EH (cell line): ENCODE measurements around the gene LCN1.
A peak's percentile ranks its signal among the peaks of the same experiment; 100 is the strongest.

ENCODE experiments used
- DNase-seq: peaks from one replicate; pipeline ENCODE4 v3.0.0-alpha.2; 2015; ENCODE audit warnings: low read depth

LCN1 gene

DNA sequence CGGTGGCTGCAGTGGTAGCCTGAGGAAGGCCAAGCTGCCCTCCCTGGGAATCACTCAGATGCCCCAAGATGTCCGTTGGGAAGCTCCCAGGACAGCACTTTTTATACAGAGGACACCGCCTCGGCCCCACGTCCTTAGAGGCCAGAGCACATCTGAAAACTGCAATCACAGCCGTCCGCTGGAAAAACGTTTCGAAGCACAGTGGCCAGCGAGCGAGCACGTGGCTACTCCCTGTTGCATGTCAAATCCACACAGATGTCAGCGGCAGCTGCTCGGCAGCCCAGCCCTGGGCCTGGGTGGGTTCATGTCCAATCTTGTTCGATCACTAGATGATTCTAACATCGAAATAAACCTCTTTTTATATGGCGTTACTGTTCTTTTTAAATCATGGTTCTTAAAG, 32.7 kb upstream of the LCN1 start:
- no peak for DNase-seq

DNA sequence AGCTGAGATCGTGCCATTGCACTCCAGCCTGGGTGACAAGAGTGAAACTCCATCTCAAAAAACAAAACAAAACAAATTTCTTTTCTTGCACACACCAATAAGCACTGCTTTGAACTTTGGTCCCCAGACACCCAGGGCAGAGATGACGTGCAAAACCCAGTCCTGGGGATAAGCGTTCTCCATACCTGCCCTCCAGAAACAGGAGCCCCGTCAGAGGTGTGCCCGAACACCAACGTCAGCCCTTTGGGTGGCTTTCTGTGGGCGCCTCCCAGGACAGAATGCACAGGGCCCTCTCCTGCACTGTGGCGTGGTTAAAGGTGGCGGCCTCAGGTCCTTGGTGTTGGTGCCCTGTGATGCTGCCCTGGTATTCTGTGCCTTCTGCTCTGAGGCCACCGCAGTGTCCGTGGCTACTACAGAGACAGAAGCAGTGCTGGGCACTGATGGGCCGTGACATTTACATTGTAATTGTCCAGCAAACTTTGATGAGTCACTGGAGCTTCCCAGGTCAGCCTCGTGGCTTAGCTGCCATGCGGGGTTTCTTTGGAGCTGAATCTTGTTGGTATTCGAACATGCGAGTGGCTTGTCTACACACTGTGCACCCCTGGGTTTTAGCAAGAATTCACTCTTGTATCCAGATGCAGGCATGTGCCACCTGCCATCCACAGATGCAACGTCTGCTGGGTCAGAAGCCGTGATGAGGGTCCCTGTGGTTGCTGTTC, 31.9 kb upstream of the LCN1 start:
- DNase-seq = peak; percentile 10

DNA sequence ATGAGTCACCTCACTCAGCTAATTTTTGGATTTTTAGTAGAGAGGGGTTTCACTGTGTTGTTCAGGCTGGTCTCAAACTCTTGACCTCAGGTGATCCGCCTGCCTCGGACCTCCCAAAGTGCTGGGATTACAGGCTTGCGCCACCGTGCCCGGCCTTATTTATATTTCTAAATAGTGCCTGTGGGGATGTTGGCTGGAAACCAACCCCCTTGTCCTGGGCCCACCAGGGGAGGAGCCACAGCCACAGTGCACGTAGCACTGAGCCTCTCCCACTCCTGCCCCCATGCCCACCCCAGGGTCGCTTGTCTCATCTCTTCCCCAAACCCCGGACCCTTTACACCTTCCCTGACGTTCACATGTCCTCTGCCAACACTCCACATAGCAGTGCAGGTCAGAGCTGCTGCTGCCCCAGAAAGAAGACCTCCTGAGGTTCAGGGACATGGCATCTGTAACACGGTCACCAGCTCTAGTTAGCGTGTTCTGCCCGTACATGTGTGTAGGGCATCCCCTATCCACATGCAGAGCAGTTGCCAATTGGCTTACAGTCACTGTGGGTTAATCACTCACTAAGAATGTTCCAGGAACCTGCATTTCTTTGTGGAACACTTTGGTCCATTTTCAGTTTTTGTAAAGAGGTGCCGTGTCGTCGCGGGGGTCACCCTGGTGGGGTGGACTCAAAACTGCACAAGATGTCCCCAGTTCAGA, 30.9 kb upstream of the LCN1 start:
- DNase-seq = no peak

DNA sequence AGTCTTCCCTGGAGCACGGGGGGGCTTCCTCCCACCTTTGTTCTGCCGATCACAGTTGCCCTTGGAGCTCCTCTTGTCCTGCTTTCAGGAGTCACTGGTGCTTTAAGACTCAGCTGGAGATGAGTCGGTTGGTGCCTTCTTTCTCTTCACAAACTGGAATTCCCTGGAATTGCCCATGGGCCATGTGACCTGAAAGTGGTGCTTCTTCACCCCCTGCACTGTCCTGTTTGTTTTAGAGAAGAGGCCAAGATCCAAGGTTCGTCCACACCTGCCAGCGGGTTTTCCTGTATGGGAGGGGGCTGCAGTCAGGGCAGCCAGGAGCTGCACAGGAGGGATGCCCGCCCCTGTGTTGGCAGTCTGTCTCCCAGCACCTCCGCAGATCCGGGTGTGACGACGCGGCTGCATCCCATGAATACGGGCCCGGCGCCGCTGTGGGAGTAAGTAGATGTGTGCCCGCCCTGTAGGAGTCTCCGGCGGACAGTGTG, 30.2 kb upstream of the LCN1 start:
- no peak for DNase-seq

DNA sequence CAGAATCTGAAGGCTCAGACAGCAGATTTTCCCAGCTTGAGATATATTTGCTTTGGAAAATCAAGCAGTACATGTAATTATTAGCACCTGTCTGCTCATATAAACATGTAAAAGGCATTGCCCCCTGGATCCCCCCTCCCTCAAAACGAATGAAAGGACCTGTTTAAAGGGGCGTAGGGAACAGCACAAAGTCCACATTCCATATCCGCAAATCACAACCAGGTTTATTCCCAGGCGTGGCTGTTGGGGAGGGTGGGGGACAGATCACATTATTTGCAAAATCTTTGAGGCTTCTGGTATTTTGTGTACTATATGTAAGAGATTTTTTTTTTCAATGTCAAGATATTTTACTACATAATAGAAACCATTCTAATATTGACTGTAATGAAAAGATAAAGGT, 29.5 kb upstream of the LCN1 start:
- no peak for DNase-seq

DNA sequence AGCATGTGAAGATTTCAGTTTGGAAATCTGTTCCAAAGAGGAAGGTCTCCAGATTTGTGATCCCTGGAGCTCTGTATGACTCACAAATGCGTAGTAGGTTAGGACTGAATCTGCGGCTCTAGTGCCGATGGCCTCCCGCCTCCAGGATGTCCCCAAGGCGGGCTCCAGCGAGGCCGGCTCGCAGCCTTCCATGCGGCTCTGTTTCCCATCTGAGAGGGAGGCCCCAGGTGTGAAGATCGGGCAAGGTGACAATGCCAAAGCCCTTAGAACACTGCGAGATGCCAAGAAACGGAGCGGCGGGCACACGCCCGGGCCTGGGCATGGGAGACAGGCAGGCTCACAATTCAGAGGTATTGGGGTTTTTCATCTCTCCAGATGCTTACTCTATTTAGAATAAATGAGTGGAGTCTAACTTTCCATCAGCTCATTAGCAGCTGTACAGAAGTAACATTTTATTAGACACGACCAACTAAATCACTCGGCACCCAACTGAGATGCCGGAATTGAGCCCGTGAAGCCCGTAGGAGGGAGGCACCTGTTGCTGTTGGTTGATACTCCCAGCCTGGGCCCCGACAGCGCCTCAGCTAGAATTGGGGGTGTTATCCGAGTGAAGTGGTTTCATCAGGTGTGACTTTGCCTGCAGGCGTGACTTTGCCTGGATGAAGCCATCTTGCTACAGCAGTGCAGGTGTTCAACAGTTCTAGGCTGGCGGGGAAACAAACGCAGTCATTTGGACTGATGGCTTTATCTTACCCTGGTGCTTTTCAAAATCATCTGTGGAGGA, 28.2 kb upstream of the LCN1 start:
- DNase-seq = no peak

DNA sequence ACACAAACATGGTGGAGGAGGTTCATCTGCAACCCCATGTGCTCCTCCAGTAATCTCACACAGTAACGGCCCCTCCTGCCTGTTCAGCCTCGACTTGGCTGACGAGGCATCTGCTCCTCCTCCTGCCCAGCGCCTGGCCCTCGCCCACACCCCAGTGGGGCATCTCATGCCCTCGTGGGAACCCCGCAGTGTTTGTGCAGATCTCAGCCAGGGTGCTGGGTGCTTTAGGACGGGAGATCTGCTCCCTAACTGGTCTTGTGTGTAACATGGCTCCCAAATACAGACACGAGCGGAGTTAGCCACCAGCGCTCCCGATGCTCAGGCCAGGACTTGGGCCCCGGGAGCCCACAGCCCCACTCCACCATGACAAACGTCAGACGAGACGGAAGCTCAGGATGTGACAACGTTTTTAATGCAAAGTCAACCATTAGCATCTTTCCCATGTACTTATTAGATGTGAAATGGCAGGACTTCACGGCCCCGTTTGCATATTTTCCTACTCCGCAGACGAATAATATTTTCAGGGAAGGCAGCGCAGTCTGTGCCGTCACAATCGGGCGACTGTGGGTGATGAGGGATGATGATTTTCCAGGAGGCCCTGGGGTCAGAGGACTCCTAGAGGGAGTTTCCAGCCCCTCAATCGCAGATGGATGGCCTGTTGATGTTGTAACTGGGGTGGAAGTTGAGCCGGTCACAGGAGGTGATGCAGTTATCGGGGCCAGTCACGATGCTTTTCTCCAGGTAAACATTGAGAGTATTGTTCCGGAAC, 26.3 kb upstream of the LCN1 start:
- DNase-seq = no peak

DNA sequence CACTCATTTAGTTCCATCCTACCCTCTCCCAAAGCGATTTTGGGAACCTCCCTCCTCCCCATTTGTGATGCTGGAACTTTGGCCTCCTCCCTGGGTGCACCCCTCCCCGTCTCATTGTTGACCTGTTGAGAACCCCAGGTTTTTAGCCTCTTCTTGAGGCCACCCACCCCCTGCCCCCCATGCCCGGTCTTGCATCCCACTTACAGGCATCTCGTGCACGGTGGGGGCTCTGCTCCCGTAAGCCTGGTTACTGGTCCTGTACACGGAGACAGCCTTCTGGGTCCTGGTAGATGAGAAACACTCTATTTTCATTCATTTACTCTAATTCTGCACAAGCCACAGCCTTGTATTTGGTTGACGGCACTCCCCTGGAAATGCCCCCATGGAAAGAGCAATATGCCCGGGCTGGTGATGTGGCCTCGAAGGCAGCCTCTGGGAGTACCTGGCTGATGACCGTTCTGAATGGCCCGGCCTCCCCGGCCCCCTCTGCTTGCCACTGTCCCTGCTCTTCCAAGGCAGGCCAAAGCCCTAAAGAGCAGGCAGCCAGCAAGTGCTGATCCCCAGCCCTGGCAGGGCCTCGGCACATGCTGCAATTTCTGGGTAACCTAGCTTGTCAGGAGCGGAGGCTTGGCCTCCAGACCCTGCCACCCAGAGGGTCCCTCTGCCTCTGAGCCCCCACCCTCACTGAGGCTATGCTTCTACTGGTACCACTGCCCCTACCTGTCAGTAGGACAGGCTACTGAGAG, 22.7 kb upstream of the LCN1 start:
- no peak for DNase-seq

DNA sequence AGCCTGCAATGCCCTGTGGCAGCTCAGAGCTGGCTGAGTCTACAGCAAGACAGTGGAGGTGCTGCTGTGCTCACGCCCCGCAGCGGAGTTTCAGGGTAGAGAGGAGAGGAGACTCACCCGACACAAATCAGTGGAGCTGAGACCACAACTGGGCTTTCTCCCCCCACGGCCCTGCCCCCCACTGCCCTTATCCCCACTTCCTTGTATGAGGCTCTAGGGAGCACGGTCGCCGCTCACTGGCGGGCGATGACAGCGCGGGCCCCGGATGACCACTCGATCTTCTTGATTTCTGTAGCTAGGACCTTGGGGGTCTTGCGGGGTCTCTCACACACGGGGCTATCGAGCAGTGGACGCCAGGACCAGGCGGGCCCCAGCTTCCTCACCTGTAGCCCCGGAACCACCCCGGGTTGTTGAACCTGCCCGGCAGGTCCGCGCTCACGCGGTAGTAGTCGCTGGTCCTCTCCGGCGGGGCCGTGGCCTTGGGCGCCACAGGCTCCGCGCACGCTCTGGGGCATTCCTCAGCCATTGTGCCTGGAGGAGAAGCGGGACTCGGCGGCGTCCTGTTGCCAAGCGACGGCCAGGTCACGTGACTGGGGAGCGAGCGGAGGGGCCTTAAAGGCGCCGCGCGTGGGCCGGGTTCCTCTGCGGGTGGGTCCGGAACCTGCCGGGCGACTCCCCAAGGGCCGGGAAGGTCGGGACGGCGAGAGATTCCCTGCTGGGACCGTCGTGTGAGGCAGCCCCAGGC, 21.7 kb upstream of the LCN1 start:
- DNase-seq = peak; percentile 92

DNA sequence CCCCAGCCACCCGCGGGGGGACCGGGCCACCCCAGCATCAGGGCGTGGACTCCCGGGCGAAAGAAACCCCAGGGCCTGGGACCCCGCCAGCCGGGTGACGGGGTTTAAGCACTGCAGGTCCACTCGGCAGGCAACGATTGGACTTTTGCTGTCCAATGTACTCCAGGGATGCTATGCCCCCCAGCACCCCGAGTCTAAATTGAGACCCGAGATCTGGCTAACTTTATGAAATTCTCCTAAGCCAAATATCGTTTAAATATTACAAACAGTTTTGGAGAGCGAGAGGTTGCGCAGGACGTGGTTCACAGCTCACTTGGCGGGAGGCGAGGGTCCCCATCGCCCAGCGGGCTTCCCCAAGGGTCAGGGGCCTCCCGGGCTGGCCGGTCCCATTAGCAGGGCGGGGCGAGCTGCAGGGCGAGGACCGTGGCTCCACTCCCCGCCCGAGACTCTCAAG, 21.1 kb upstream of the LCN1 start:
- no peak for DNase-seq

DNA sequence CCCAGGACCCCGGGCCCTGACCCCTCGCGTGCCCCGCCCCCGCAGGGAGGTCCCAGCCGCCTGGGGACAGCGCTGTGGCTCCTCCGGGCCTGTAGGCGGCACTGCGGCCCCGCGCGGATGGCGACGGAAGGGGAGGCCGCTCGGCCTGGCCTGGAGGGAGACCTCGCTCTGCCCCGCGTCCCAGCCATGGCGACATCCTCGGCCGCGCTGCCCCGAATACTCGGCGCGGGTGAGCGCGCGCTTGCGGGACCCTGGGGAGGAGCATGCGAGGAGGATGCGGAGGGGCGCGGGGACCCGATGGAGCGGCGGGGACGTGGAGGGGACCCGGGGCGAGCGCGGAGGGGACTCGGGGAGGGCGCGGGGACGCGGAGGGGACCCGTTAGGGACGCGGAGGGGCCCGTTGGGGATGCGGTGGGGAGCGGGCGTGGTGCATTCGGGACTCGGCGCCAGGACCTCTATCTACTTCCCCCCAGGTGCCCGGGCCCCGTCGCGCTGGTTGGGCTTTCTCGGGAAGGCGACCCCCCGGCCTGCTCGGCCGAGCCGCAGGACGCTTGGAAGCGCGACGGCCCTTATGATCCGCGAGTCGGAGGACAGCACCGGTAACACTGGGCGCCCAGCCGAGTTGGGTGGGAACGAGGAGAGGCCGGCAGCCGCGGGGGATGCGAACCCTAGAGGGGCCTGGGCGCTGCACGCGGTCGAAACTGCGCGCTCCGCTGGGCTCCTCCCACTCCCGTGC, 20.5 kb upstream of the LCN1 start, which contains the start of gene MRPS2:
Gene MRPS2, plus strand, starts transcription at position 158 of the 736 bp plus-strand sequence. Its CDS starts 29 bp downstream, at position 187.
- DNase-seq = peak; percentile 85

DNA sequence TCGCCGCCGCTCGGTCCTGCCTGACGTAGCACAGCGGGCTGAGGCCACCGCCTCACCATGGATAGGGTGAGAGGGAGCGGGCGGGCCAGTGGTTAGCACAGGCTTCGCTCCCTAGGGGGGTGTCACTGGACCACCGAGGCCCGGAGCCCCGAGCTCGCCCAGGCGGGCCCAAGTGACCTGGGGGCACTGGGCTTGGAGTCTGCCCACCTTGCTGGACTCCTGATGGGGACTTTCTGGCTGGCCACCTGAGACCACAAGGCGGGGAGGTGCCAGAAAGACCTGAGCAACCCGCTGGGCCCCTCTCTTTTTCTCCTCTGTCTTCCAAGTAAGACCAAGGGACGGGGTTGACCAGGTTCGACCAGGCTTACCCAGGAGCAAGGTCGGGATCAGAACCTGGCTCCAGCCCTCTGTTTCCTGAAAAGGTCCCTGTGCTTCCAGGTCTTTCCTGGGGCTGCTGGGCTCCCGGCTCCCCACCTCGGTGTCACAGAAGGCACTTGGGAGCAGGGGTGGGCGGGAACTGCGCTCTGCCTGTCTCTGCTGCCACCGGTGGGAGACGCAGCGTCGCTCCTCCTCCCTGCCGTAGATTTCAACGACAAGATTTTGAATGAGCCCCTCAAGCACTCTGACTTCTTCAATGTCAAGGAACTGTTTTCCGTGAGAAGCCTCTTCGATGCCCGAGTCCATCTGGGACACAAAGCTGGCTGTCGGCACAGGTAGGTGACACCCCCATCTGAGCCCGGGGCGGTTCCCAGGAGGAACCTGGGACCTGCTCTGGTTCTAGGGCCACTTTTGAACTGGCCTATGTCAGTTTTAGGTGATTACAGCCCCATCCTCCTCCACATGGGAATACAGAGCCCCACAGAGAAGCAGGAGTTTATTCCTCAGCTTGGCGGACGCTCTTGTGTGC, 19.7 kb upstream of the LCN1 start:
- DNase-seq = no peak

DNA sequence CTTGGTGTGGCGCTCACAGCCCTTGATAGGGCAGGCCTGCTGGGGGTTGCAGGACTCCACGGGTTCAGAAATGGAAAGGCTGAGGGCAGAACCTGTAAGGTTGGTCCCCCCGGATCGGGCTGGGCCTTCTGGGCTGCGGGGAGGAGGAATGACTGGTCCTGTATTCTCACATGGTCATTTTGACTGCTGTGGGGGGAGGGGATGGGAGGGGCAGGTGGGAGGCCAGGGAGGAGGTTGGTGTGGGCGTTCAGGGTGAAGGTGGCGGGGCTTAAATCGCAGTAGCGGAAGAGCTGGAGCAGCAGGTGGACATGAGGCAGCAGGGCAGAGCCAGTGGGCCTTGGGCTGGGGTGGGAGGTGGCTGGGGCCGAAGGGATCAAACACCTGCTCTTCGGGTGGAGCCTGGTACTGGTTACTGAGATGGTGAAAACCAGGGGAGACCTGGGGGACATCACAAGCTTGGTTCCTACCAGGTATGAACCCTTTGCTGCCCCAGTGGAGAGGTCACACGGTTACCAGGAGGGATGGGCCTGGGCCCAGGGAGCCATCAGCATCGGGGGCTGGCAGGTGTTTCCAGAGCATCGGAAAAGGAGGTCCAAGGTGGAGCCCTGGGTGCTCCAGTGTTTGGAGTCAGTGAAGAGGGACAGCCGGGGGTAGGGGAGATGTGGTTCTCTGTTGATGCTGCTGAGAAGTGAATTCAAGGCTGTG, 18.9 kb upstream of the LCN1 start:
- no peak for DNase-seq

DNA sequence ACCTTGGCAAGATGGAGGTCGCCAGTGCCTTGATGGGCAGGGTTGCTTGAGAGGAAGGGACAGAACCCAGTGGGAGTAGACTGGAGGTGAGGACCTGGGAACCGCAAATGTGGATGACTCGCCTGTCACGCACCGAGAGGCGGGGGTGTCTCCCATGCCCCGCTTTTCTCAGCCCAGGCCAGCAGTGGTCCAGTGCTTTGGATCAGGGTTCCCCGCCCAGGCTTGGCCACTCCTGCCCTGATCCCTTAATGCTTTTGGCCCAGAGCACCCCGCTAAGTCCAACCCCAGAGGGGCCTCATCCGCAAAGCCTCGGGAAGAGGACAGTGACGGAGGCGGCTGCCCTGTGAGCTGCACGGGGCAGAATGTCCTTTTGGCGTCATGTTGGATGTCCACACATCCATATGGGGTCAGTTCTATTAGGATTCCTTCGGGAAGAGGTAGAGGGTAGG, 18.3 kb upstream of the LCN1 start:
- no peak for DNase-seq

DNA sequence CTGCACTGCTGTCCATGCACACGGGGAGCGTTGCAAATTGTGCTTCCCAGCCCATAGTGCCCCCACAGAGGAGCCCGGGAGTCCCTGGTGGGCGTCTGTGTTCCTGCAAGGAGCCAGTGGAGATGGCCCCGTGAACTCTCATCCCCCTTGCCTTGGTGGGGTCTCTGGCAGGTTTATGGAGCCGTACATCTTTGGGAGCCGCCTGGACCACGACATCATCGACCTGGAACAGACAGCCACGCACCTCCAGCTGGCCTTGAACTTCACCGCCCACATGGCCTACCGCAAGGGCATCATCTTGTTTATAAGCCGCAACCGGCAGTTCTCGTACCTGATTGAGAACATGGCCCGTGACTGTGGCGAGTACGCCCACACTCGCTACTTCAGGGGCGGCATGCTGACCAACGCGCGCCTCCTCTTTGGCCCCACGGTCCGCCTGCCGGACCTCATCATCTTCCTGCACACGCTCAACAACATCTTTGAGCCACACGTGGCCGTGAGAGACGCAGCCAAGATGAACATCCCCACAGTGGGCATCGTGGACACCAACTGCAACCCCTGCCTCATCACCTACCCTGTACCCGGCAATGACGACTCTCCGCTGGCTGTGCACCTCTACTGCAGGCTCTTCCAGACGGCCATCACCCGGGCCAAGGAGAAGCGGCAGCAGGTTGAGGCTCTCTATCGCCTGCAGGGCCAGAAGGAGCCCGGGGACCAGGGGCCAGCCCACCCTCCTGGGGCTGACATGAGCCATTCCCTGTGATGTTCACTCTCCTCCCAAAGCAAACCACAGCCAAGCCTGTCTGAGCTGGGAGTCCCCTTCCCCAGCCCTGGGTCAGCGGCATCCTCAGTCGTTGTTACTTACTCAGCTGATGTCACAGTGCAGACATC, 17.6 kb upstream of the LCN1 start:
- no peak for DNase-seq

DNA sequence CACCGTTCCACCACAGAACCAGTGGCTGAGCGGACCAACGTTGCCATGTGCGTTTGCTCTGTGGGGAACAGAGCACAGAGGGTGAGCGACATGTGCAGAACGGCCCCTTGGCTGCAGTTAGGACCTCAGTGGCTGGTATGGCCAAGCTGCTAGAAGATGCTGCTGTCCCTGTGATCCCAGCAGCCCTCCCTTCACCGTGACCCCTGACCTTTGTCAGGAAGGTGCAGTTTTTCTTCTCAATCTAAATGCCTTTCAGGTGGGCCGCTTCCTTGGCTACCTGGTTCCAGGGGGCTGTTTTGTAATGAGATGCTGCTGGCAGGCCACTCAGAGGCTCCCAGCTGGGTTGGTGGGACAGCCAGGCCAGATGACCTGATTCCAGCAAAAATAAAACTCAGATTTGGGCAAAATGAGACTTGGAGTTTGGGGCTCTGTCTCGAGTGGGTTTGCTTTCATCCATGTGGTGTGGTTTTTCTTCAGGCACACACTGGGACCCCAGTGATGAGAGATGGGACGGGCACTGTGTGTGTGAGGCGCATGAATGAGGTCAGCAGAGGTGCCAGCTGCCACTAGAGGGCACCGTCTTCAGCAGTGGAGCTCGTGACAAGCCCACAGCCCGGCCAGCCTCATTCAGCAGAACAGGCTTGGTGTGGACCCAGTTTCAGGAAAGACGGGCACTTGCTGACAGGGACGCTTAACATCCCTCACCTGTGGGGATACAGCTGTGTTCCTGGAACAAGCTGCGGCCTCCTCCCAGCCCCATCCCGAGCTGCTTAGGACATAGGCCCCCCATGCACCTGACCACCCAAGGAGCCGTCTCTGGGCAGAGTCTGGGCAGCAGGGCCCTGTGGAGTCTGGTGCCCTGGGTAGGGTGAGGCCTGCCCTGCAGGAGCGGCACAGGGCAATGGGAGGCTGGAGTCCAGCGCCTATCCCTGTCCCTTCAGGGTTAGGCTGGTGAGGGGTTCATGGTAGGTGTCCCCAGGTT, 16.7 kb upstream of the LCN1 start:
- DNase-seq = peak; percentile 62
